ENCODE measurements around the gene NTRK2. TPM values are rescaled to one million over a fixed set of nuclear protein-coding genes. Genes with fewer than 3 reads are reported as not detected.

The NTRK2 gene
- total RNA-seq, 1 experiment from 2014 or later = 0.06 TPM

GRCh38 chr9:84937581-84937980 lies 268.1 kb downstream of the NTRK2 start:
- H3K4me1 ChIP-seq (ENCODE audit: insufficient read depth, low read length, poor library complexity, severe bottlenecking) = no peaks in the 10 kb centered on the region
- ChIA-PET POLR2A (ENCODE audit: low non-redundant PET) (no interaction called here), CTCF (no interaction called here)
- no peak overlapping the region for H3K4me3 ChIP-seq (ENCODE audit: low read depth, low read length, poor library complexity, severe bottlenecking)
- no TSS peak for BruUV-seq (replicated peaks)
- no peak for TF ChIP-seq EZH2 (IDR thresholded peaks at IDR 0.05; ENCODE audit: borderline replicate concordance, low read depth, low read length, poor library complexity, severe bottlenecking)
- no peak for TF ChIP-seq CTCF (conservative IDR thresholded peaks at IDR 0.05; ENCODE audit: low read depth, low read length)
- H3K27ac ChIP-seq (ENCODE audit: low read depth, low read length, poor library complexity, severe bottlenecking) = no peak overlapping the region
- no peak for DNase-seq (ENCODE audit: low spot score)
- intact Hi-C loops (cut with micrococcal nuclease; ENCODE audit: unreplicated experiment) = no loop called here
- no peaks in the 10 kb centered on the region for H3K27me3 ChIP-seq (replicated peaks; ENCODE audit: insufficient read depth, low read depth, low read length, poor library complexity)
- H3K9me3 ChIP-seq (ENCODE audit: low read depth, low read length, poor library complexity, severe bottlenecking) = no peaks in the 10 kb centered on the region
- no peaks in the 10 kb centered on the region for H3K36me3 ChIP-seq (ENCODE audit: insufficient read depth, low read length, poor library complexity, severe bottlenecking)

GRCh38 chr9:84939774-84940173 lies 270.2 kb downstream of the NTRK2 start:
- Histone ChIP-seq H3K4me3 (ENCODE audit: low read depth, low read length, poor library complexity, severe bottlenecking) (no peak overlapping the region), H3K9me3 (ENCODE audit: low read depth, low read length, poor library complexity, severe bottlenecking) (no peaks in the 10 kb centered on the region), H3K27ac (ENCODE audit: low read depth, low read length, poor library complexity, severe bottlenecking) (no peak overlapping the region), H3K4me1 (ENCODE audit: insufficient read depth, low read length, poor library complexity, severe bottlenecking) (no peaks in the 10 kb centered on the region), H3K27me3 (replicated peaks; ENCODE audit: insufficient read depth, low read depth, low read length, poor library complexity) (no peaks in the 10 kb centered on the region), H3K36me3 (ENCODE audit: insufficient read depth, low read length, poor library complexity, severe bottlenecking) (no peaks in the 10 kb centered on the region)
- intact Hi-C loops (cut with micrococcal nuclease; ENCODE audit: unreplicated experiment) = no loop called here
- ChIA-PET CTCF (no interaction called here), POLR2A (ENCODE audit: low non-redundant PET) (no interaction called here)
- BruUV-seq (replicated peaks) = no TSS peak
- TF ChIP-seq EZH2 (IDR thresholded peaks at IDR 0.05; ENCODE audit: borderline replicate concordance, low read depth, low read length, poor library complexity, severe bottlenecking) (no peak), CTCF (conservative IDR thresholded peaks at IDR 0.05; ENCODE audit: low read depth, low read length) (no peak)
- DNase-seq (ENCODE audit: low spot score) = no peak

- no TSS peak for BruUV-seq (replicated peaks)
- ChIA-PET POLR2A (ENCODE audit: low non-redundant PET) (no interaction called here), CTCF (no interaction called here)
- Histone ChIP-seq H3K27me3 (replicated peaks; ENCODE audit: insufficient read depth, low read depth, low read length, poor library complexity) (no peaks in the 10 kb centered on the region), H3K9me3 (ENCODE audit: low read depth, low read length, poor library complexity, severe bottlenecking) (no peaks in the 10 kb centered on the region), H3K27ac (ENCODE audit: low read depth, low read length, poor library complexity, severe bottlenecking) (no peak overlapping the region), H3K4me1 (ENCODE audit: insufficient read depth, low read length, poor library complexity, severe bottlenecking) (no peaks in the 10 kb centered on the region), H3K36me3 (ENCODE audit: insufficient read depth, low read length, poor library complexity, severe bottlenecking) (no peaks in the 10 kb centered on the region), H3K4me3 (ENCODE audit: low read depth, low read length, poor library complexity, severe bottlenecking) (no peak overlapping the region)
- DNase-seq (ENCODE audit: low spot score) = no peak
- intact Hi-C loops (cut with micrococcal nuclease; ENCODE audit: unreplicated experiment) = no loop called here
- TF ChIP-seq EZH2 (IDR thresholded peaks at IDR 0.05; ENCODE audit: borderline replicate concordance, low read depth, low read length, poor library complexity, severe bottlenecking) (no peak), CTCF (conservative IDR thresholded peaks at IDR 0.05; ENCODE audit: low read depth, low read length) (no peak)
Measured at GRCh38 chr9:84940294-84940693, 270.8 kb downstream of the NTRK2 start.

Measured in A673 (cell line).